ENCODE results near the gene FOXD4L1.
"Not testable (repeated sequence)": the region's sequence is repeated elsewhere in the genome, so short reads cannot be mapped to it uniquely, and the experiment has no call there.

GRCh38 chr2:113515457-113515856 is 17.0 kb downstream of the FOXD4L1 start:
- TF ChIP-seq CTCF (conservative IDR thresholded peaks at IDR 0.05 in 1 of 2, IDR thresholded peaks at IDR 0.05 in 1 of 2; ENCODE audit: extremely low read depth in 1 of 2, insufficient read depth in 1 of 2, low read depth in 1 of 2, low read length in 2 of 2); EZH2 (IDR thresholded peaks at IDR 0.05; ENCODE audit: borderline replicate concordance, low read length): not testable (repeated sequence)
